Stimulated activated naive CD8-positive, alpha-beta T cell treated with anti-CD3 and anti-CD28 coated beads, Interleukin-15, Interleukin-2, amounts not matched to agents 100 ng/mL and 50 ng/mL, for 24 hours (primary cell): ENCODE measurements around the gene MUSTN1.

ENCODE experiments used
- H3K27ac Mint-ChIP-seq: one replicate; pipeline ENCODE4 v1.8.0; 2021; ENCODE audit warnings: mild to moderate bottlenecking, mixed read lengths
- H3K27me3 Mint-ChIP-seq: one replicate; pipeline ENCODE4 v1.8.0; 2021; ENCODE audit warnings: mixed read lengths
- H3K36me3 Mint-ChIP-seq: one replicate; pipeline ENCODE4 v1.8.0; 2021; ENCODE audit warnings: low read depth, mixed read lengths
- H3K4me1 Mint-ChIP-seq: one replicate; pipeline ENCODE4 v1.8.0; 2021; ENCODE audit warnings: low read depth, mixed read lengths
- H3K4me3 Mint-ChIP-seq: one replicate; pipeline ENCODE4 v1.8.0; 2021; ENCODE audit warnings: mild to moderate bottlenecking, mixed read lengths
- H3K9me3 Mint-ChIP-seq: one replicate; pipeline ENCODE4 v1.8.0; 2021; ENCODE audit warnings: mixed read lengths

The MUSTN1 gene

DNA sequence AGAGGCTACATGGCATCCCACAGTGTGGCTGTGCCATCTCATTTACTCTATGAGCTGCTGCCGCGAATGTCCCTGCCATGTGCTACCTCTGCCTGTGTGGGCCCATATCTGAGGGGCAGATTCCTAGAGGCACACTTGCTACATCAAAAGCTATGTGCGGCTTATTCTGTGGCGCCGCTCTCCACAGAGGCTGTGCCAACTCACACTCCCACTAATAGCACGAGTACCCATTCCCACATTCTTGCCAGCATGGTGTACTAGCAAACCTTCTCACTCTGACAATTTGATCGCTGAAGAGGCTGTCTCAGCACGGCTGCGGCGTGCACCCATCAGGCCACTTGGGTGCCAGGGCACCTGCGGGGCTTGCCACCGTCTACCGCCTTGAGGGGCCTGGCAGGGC lies 31.2 kb upstream of the MUSTN1 start:
- Mint-ChIP-seq H3K27me3 (no peaks in the 10 kb centered on the region), H3K27ac (no peak overlapping the region), H3K4me3 (no peak overlapping the region), H3K36me3 (peaks cover 38% of the 10 kb centered on the region), H3K4me1 (peaks cover 2% of the 10 kb centered on the region), H3K9me3 (peaks cover 17% of the 10 kb centered on the region)

DNA sequence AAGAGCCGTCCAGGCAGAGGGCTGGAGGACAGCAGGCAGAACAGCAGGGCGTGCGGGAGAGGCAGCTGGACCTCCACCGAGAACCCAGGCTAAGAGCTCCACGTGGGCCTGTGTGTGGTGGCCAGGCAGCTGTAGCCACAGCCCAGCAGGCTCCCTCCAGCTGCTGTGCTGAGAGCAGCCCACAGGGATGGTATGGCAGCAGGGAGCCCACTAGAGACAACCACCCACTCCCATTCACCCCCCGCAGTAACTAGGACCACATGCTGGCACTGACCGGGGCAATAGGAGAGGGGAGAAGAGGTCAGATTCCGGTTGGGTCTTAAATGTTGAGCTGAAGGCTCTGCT lies 25.6 kb upstream of the MUSTN1 start:
- peaks cover 7% of the 10 kb centered on the region for H3K9me3 Mint-ChIP-seq
- no peaks in the 10 kb centered on the region for H3K4me1 Mint-ChIP-seq
- H3K27ac Mint-ChIP-seq: no peak overlapping the region
- H3K4me3 Mint-ChIP-seq: no peak overlapping the region
- H3K36me3 Mint-ChIP-seq: peaks cover 25% of the 10 kb centered on the region
- H3K27me3 Mint-ChIP-seq: no peaks in the 10 kb centered on the region

DNA sequence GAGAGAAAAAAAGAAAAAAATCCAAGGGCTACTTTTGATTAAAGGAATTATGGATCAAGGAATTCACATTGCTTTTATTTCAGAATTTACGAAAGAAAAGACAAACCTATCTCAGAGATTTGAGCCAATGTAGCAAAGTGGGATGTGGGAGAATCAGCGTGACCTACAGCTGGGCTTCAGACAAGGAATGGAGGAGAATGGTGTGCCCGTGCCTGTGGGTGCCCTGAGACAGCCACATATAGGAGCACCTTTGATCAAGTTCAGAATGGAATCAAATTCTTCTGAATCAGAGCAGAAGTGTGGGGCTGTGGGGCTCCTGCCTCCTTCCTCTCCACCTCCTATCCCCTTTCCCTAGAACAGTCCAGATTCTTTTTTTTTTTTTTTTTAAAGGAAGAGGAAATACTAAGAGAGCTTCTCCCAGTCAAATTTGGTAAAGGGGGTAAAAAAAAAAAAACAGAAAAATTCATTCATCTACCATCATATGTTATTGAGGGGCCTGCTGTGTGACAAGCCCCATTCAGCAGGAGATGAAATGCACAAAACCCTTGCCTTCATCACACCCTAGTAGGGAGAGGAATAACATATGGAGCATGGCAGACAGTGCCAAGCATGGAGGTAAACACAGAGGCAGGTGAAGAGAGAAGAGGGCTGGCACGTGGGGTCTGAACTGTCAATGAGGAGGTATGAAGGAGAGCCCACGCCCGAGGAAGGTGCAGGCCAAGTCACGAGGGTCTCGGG lies 25.0 kb upstream of the MUSTN1 start:
- no peak overlapping the region for H3K4me3 Mint-ChIP-seq
- peaks cover 24% of the 10 kb centered on the region for H3K36me3 Mint-ChIP-seq
- H3K27me3 Mint-ChIP-seq: no peaks in the 10 kb centered on the region
- H3K9me3 Mint-ChIP-seq: peaks cover 3% of the 10 kb centered on the region
- H3K4me1 Mint-ChIP-seq: no peaks in the 10 kb centered on the region
- no peak overlapping the region for H3K27ac Mint-ChIP-seq

DNA sequence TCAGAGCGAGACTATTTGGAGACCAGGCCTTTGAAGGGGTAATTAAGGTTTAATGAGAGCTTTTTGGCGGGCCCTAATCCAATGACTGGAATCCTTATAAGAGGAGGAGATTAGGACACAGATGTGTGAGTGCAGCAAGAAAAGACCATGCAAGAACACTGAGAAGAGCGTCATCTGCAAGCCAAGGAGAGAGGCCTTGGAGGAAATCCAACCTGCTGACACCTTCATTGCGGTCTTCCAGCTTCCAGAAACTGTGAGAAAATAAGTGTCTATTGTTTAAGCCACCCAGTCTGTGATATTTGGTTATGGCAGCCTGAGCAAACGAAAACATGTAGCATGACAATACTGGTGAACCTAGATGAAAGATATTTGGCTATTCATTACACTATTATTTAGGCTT lies 23.0 kb upstream of the MUSTN1 start:
- no peak overlapping the region for H3K4me3 Mint-ChIP-seq
- H3K4me1 Mint-ChIP-seq: no peaks in the 10 kb centered on the region
- no peaks in the 10 kb centered on the region for H3K27me3 Mint-ChIP-seq
- peaks cover 3% of the 10 kb centered on the region for H3K9me3 Mint-ChIP-seq
- H3K27ac Mint-ChIP-seq: no peak overlapping the region
- H3K36me3 Mint-ChIP-seq: peaks cover 11% of the 10 kb centered on the region

DNA sequence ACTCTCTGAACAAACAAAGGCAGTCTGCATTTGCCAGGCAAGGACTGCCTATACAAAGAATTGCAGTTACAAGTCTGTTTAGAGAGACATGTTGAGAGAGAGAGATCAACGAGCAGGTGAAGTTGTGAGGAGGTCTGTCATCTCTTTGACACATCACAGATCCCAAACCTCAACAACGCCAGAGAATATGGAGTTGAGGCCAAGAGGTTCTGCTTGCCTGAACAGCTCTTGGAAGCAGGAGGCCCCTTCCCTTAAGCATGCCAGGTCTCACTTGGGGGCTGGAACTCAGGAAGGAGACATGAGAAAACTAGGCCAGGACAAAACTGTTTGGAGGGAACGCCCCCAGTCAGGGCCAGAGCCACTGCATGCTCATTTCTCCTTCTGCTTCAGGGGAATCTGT lies 22.3 kb upstream of the MUSTN1 start:
- Mint-ChIP-seq H3K27ac (no peak overlapping the region), H3K4me3 (no peak overlapping the region), H3K4me1 (no peaks in the 10 kb centered on the region), H3K36me3 (peaks cover 11% of the 10 kb centered on the region), H3K9me3 (no peaks in the 10 kb centered on the region), H3K27me3 (no peaks in the 10 kb centered on the region)

DNA sequence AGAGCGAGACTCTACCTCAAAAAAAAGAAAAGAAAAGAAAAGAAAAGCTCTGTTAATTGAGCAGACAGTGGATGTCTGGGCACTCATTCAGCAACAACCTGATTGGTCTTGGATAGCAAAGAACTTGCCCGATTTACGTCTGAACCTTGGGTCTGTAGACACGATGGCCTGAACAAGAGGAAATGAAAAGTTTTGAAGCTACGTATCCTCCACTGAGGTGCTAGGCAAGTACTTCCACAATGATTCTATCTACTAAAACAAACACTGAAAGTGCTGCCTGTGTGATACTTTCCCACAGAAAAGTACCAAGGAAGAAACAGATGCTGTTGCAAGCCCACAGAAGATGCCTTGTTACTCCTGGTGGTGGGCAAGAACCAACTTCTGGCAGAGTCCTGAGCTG lies 21.8 kb upstream of the MUSTN1 start:
- H3K36me3 Mint-ChIP-seq: peaks cover 16% of the 10 kb centered on the region
- no peak overlapping the region for H3K27ac Mint-ChIP-seq
- H3K4me3 Mint-ChIP-seq: no peak overlapping the region
- no peaks in the 10 kb centered on the region for H3K9me3 Mint-ChIP-seq
- H3K4me1 Mint-ChIP-seq: no peaks in the 10 kb centered on the region
- no peaks in the 10 kb centered on the region for H3K27me3 Mint-ChIP-seq

DNA sequence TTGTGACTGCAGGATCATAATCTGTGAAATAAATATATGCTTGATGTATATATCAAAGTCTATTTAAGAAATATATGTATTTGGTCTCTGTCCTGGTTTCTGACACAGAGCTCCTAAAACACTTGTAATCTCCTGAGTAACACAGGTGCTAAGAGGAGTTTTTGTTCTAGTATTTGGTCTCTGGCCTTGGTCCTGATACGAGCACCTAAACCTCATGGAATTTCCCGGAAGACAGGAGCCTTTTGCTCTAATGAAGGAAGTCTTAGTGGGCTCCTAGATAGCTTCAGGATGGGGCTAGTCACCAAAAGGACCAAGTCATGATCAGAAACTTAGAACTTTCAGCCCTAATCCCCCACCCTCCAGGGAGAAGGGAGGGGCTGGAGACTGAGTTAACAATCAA lies 19.2 kb upstream of the MUSTN1 start:
- no peaks in the 10 kb centered on the region for H3K4me1 Mint-ChIP-seq
- no peaks in the 10 kb centered on the region for H3K9me3 Mint-ChIP-seq
- peaks cover 16% of the 10 kb centered on the region for H3K36me3 Mint-ChIP-seq
- no peak overlapping the region for H3K27ac Mint-ChIP-seq
- no peaks in the 10 kb centered on the region for H3K27me3 Mint-ChIP-seq
- H3K4me3 Mint-ChIP-seq: no peak overlapping the region

DNA sequence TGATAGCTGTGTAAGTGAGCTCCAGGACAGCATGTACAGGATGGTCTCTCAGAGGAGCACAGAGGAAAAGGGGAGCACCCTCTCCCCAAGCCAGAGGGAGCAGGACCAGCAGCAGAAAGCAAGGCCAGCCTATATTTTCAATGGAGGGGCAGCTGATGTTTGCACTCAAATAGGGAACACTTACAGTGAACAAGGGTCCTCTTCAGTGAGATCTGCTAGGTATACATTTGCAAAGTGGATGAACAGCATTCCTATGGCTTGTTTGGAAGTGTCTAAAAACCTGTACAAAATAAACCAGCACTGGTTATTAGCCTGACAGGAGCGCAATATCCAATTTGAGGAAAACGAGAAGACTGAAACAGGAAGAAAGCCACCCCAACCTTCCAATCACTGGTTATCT lies 17.6 kb upstream of the MUSTN1 start:
- Mint-ChIP-seq H3K4me3 (no peak overlapping the region), H3K27ac (no peak overlapping the region), H3K27me3 (no peaks in the 10 kb centered on the region), H3K36me3 (peaks cover 21% of the 10 kb centered on the region), H3K9me3 (no peaks in the 10 kb centered on the region), H3K4me1 (no peaks in the 10 kb centered on the region)

DNA sequence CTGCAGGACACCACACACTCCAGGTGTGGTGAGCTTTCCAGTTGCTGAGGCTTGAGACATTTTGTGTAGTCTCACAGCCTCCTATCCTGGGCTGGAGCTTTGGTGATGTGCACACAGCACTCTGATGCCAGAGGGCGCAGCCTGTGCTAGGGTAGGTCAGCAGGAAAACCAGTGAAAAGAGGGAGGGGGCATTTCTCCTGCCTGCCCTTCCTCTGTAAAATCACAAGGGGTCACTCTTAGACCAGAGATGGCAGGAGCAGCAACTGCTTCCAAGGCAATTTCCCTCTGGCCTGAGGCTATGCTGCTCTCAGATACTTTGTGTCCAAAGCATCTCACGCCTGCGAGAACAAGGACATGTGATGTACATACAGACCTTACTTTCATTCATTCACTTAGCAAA lies 16.5 kb upstream of the MUSTN1 start:
- no peak overlapping the region for H3K27ac Mint-ChIP-seq
- no peaks in the 10 kb centered on the region for H3K27me3 Mint-ChIP-seq
- H3K4me3 Mint-ChIP-seq: no peak overlapping the region
- H3K4me1 Mint-ChIP-seq: no peaks in the 10 kb centered on the region
- peaks cover 18% of the 10 kb centered on the region for H3K36me3 Mint-ChIP-seq
- no peaks in the 10 kb centered on the region for H3K9me3 Mint-ChIP-seq

DNA sequence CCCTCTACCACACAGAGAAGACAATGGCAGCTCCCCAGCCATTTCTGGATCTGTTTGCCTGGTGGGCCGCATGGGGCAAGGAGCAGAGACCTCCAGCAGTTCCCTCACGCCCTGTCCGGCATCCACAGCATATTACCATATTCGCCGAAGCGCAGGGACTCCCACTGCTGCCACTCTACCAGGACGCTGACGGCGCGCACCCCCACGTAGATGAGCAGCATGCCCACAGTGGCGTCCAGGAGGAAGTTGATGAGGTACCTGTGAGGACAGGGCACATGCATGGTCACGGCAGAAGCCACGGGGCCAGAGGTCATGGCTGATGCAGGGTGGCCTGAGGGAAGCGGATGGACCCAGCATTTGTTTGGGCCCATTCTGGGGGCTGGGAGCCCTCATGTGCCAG lies 14.8 kb upstream of the MUSTN1 start:
- H3K9me3 Mint-ChIP-seq: no peaks in the 10 kb centered on the region
- peaks cover 15% of the 10 kb centered on the region for H3K36me3 Mint-ChIP-seq
- H3K27ac Mint-ChIP-seq: no peak overlapping the region
- H3K4me3 Mint-ChIP-seq: no peak overlapping the region
- H3K4me1 Mint-ChIP-seq: no peaks in the 10 kb centered on the region
- no peaks in the 10 kb centered on the region for H3K27me3 Mint-ChIP-seq

DNA sequence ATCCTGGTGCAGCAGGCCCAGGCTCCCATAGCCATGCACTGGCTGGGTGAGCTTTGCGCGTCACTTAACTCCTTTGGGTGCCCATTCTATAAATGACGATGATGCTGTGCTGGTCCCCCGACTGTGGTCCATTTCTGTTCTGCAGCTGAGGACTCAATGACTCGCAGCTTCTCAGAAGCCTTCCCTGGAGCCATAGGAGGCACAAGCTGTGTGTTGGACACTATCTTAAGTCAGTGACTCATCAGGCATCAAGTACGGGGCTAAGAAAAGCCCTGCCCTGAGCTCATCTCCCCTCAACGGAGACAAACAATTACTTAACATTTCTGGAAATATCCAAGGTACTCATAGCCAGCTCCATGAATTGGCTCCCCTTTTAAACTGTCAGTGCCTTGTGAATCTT lies 13.8 kb upstream of the MUSTN1 start:
- no peaks in the 10 kb centered on the region for H3K9me3 Mint-ChIP-seq
- H3K4me3 Mint-ChIP-seq: no peak overlapping the region
- H3K27me3 Mint-ChIP-seq: no peaks in the 10 kb centered on the region
- H3K36me3 Mint-ChIP-seq: peaks cover 21% of the 10 kb centered on the region
- H3K27ac Mint-ChIP-seq: no peak overlapping the region
- H3K4me1 Mint-ChIP-seq: no peaks in the 10 kb centered on the region

DNA sequence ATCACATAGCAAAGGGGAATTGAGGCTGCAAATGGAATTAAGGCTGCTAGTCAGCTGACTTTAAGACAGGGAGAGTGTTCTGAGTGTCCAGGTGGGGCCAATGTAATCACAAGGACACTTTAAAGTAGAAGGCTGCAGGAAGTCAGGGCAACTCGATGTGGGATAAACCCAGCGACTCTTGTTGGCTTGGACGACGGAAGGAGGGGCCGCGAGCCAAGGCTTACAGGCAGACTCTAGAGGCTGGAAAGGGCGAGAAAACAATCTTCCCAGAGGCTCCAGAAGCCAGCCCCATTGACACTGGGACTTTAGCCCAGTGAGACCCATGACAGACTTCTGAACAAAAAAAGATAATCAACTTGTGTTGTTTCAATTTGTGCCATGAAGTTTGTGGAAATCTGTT lies 12.9 kb upstream of the MUSTN1 start:
- H3K4me1 Mint-ChIP-seq: no peaks in the 10 kb centered on the region
- no peak overlapping the region for H3K4me3 Mint-ChIP-seq
- no peak overlapping the region for H3K27ac Mint-ChIP-seq
- H3K36me3 Mint-ChIP-seq: peaks cover 27% of the 10 kb centered on the region
- no peaks in the 10 kb centered on the region for H3K9me3 Mint-ChIP-seq
- H3K27me3 Mint-ChIP-seq: no peaks in the 10 kb centered on the region

DNA sequence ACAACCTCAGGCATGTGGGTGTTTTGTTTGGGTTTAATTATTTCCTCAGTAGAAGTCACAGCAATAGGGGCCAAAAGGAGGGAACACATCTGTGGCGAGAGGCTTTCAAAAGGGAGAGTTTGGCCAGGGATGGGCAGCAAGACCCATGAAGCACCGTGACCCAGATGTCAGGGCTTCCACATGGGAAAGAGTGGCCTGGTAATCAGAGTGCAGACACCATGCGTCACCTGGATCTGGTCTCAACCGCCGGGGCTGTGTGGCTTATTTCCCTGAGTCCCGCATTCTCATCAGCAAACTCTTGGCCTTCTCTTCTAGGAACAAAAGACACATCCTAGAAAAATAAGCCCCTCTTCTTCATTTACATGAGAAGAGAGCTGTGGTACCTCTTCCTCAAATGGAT lies 12.4 kb upstream of the MUSTN1 start:
- peaks cover 23% of the 10 kb centered on the region for H3K36me3 Mint-ChIP-seq
- no peaks in the 10 kb centered on the region for H3K4me1 Mint-ChIP-seq
- no peaks in the 10 kb centered on the region for H3K27me3 Mint-ChIP-seq
- no peak overlapping the region for H3K27ac Mint-ChIP-seq
- no peak overlapping the region for H3K4me3 Mint-ChIP-seq
- H3K9me3 Mint-ChIP-seq: no peaks in the 10 kb centered on the region

DNA sequence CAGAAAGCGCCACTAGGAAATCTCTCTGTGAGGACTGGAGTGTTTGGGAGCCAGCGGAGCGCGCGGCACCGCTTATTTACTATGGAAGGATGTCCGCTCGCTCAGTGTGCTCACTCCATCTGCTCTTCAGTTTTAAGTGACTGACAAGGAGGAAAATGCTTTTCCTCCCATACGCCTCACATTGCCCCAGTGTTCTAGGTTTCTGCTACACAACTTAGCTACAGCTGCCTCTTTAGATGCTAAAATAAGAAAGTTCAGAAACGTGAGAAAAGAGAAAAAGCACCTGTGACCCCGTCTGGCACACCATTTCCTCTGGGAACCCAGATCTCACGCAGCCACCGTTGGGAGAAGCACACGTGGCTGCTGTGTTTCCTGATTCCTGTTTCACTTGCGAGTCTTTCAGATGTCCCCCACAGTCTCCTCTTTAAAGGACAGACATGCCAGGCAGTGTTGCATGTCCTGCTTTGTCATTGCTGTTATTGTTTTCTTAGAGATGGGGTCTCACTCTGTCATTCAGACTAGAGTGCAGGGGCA lies 11.7 kb upstream of the MUSTN1 start:
- no peaks in the 10 kb centered on the region for H3K9me3 Mint-ChIP-seq
- H3K27me3 Mint-ChIP-seq: no peaks in the 10 kb centered on the region
- H3K27ac Mint-ChIP-seq: no peak overlapping the region
- no peak overlapping the region for H3K4me3 Mint-ChIP-seq
- H3K4me1 Mint-ChIP-seq: no peaks in the 10 kb centered on the region
- H3K36me3 Mint-ChIP-seq: peaks cover 24% of the 10 kb centered on the region

DNA sequence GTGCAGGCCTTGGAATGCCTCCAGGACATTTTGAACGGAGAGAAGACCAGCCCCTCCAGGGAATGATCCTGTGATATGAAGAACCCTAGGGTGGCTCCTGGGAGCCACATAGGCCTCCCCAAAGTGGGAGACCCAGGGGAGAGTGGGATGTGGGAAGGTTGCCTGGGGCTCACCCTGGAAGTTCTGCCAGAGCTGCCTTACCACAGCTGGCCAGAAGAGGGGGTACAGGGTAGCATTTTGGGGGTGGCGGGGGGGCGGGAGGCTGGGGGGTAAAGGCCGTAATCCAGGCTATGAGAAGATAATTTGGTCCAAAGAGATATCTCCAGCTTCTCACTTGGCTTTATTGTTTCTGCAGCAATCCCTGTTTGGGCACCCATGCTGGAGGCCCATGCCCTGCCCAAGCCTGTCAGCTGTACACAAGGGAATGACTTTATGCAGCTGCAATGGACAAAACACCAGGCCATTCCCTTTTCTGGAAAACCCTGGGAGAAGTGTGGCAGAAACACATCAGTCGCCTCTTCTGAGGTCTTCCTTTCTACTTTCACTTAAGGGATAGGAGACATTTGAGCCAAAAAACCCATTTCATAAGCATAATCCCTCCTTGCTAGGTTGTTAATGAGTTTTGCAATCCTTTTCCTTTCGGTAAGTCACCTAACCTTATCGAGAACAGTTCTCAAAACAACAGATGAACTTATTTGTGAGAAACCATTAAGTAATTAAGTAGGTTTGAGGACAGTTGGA lies 11.0 kb upstream of the MUSTN1 start:
- no peaks in the 10 kb centered on the region for H3K27me3 Mint-ChIP-seq
- H3K4me1 Mint-ChIP-seq: no peaks in the 10 kb centered on the region
- peaks cover 30% of the 10 kb centered on the region for H3K36me3 Mint-ChIP-seq
- H3K4me3 Mint-ChIP-seq: no peak overlapping the region
- no peak overlapping the region for H3K27ac Mint-ChIP-seq
- no peaks in the 10 kb centered on the region for H3K9me3 Mint-ChIP-seq

DNA sequence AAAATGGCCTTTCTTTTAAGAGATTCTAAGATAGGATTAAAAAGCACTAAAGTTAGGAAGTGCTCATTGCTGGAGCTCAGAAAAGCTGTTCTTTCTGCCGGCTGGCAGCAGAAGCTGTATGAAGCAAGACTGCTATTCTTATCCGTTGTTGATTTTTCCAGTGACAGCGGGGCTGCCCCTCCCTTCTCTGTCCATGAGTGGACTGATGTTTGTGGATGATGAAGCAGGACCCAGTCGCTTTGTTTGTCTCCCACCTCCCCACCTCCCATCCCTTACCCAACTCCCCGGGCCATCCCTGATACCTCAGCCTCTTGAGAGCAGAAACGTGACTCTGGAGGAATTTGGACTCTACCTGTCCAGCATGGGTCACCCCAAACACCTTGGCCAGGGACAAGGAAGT lies 10.3 kb upstream of the MUSTN1 start:
- Mint-ChIP-seq H3K9me3 (no peaks in the 10 kb centered on the region), H3K27ac (no peak overlapping the region), H3K4me1 (peaks cover under 1% of the 10 kb centered on the region), H3K27me3 (no peaks in the 10 kb centered on the region), H3K36me3 (peaks cover 30% of the 10 kb centered on the region), H3K4me3 (no peak overlapping the region)
